T47D (cell line): ENCODE data around the gene MAL.

Experiments used
- DNase-seq, 2 experiments: peaks; one replicate each; pipeline versions ENCODE4 v3.0.0 to v3.0.0-alpha.2; 2011 to 2012; ENCODE audit warnings: low read depth in 1 of 2, low spot score in 1 of 2
- JUND ChIP-seq: IDR thresholded peaks from 2 replicates; pipeline ENCODE4 v1.6.1; 2012; ENCODE audit warnings: low read depth
- in situ Hi-C: cut with HindIII; loops from 2 replicates; pipeline ENCODE4 v1.10.0; 2016; ENCODE audit warnings: low sequenced_read_pairs, low pct_unique_long_range_greater_than_20kb

Gene MAL

GRCh38 chr2:95055262-95055661 is 29.8 kb downstream of the MAL start:
- in situ Hi-C loops = no loop called here
- no peak for TF ChIP-seq JUND
- DNase-seq = no peak

- no peak for TF ChIP-seq JUND
- in situ Hi-C loops = no loop called here
- no peak for DNase-seq
Measured at GRCh38 chr2:95056044-95056443, 30.5 kb downstream of the MAL start.

- TF ChIP-seq JUND = no peak
- no peak for DNase-seq
- in situ Hi-C loops = no loop called here
Measured at GRCh38 chr2:95056461-95057459, 31.3 kb downstream of the MAL start.

- DNase-seq = no peak
- no peak for TF ChIP-seq JUND
- in situ Hi-C loops = no loop called here
Measured at GRCh38 chr2:95057535-95058370, 32.2 kb downstream of the MAL start.

- no peak for TF ChIP-seq JUND
- DNase-seq = no peak
- in situ Hi-C loops = no loop called here
Measured at GRCh38 chr2:95058466-95058988, 33.0 kb downstream of the MAL start.

- no peak for TF ChIP-seq JUND
- no peak for DNase-seq
- in situ Hi-C loops = no loop called here
Measured at GRCh38 chr2:95058989-95059641, 33.6 kb downstream of the MAL start.

- in situ Hi-C loops = no loop called here
- no peak for DNase-seq
- TF ChIP-seq JUND = no peak
Measured at GRCh38 chr2:95059656-95060370, 34.3 kb downstream of the MAL start.

- no peak for DNase-seq
- in situ Hi-C loops = no loop called here
- no peak for TF ChIP-seq JUND
Measured at GRCh38 chr2:95060446-95061118, 35.1 kb downstream of the MAL start.

GRCh38 chr2:95061119-95061512 is 35.6 kb downstream of the MAL start:
- DNase-seq = no peak
- TF ChIP-seq JUND = no peak
- in situ Hi-C loops = no loop called here

GRCh38 chr2:95061601-95062183 is 36.2 kb downstream of the MAL start:
- no peak for DNase-seq
- no peak for TF ChIP-seq JUND
- in situ Hi-C loops = no loop called here
